Cerebellar cortex (tissue), 1 donor: Measurements from ENCODE around the gene SLC37A4.
"Not testable (repeated sequence)": the region's sequence is repeated elsewhere in the genome, so short reads cannot be mapped to it uniquely, and the experiment has no call there.

Experiments used
- DNase-seq: peaks from one replicate; pipeline ENCODE4 v3.0.0-alpha.2; 2015; ENCODE audit warnings: low spot score

SLC37A4 gene

GRCh38 chr11:119030329-119031047, at the start of gene SLC37A4:
SLC37A4 (minus strand) TSS chr11:119030877.
- DNase-seq, result peak; percentile 98

GRCh38 chr11:119078675-119079420, 48.2 kb upstream of the SLC37A4 start:
- no peak for DNase-seq

- no peak for DNase-seq
These were observed 47.2 kb upstream of the SLC37A4 start for GRCh38 chr11:119077839-119078238.

- DNase-seq, result peak; percentile 96
These were observed 36.9 kb upstream of the SLC37A4 start, which contains the start of gene VPS11 for GRCh38 chr11:119067371-119068222. VPS11 (plus strand) TSS chr11:119067818; CDS start chr11:119067824, 6 bp downstream.

GRCh38 chr11:119065369-119065768, 34.7 kb upstream of the SLC37A4 start:
- peak; percentile 37 for DNase-seq

- no peak for DNase-seq
These were observed 32.1 kb upstream of the SLC37A4 start for GRCh38 chr11:119062779-119063178.

- DNase-seq, result no peak
These were observed 30.6 kb upstream of the SLC37A4 start for GRCh38 chr11:119061256-119061655.

GRCh38 chr11:119059128-119059527, 28.5 kb upstream of the SLC37A4 start:
- not testable (repeated sequence) for DNase-seq

GRCh38 chr11:119057000-119057769, 26.5 kb upstream of the SLC37A4 start, which contains the start of gene HYOU1:
HYOU1 (minus strand) TSS chr11:119057205; CDS start chr11:119056160, 1,045 bp downstream.
- DNase-seq, result peak; percentile 95

- DNase-seq, result no peak
These were observed 25.8 kb upstream of the SLC37A4 start for GRCh38 chr11:119056421-119056999.

- no peak for DNase-seq
These were observed 25.2 kb upstream of the SLC37A4 start for GRCh38 chr11:119055901-119056300.

- no peak for DNase-seq
These were observed 23.7 kb upstream of the SLC37A4 start for GRCh38 chr11:119054418-119054817.

- DNase-seq, result no peak
These were observed 21.6 kb upstream of the SLC37A4 start for GRCh38 chr11:119052163-119052814.

GRCh38 chr11:119051440-119052162, 20.9 kb upstream of the SLC37A4 start:
- DNase-seq, result no peak

GRCh38 chr11:119049081-119049480, 18.4 kb upstream of the SLC37A4 start:
- no peak for DNase-seq

- DNase-seq, result no peak
These were observed 18.0 kb upstream of the SLC37A4 start for GRCh38 chr11:119048644-119049043.

GRCh38 chr11:119047205-119047604, 16.5 kb upstream of the SLC37A4 start:
- DNase-seq, result no peak

- no peak for DNase-seq
These were observed 15.8 kb upstream of the SLC37A4 start for GRCh38 chr11:119046489-119046888.

GRCh38 chr11:119044708-119045107, 14.0 kb upstream of the SLC37A4 start:
- DNase-seq, result no peak

GRCh38 chr11:119042927-119043326, 12.2 kb upstream of the SLC37A4 start:
- no peak for DNase-seq
